Thyroid gland (tissue), 4 donors: ENCODE results near the gene AKAP5.

ENCODE experiments used
- POLR2A ChIP-seq, 2 donors: fragments of 450-650 bp; IDR thresholded peaks; one replicate each; pipeline ENCODE4 v1.6.1; 2017; ENCODE audit warnings: antibody characterized with exemption in 2 of 2, mild to moderate bottlenecking in 2 of 2, moderate library complexity in 1 of 2
- TF ChIP-seq, protein P1 (sequence below), 6 experiments: fragments of 200-600 bp in 3 of 6; fragments of 450-650 bp in 3 of 6; sonication (generic) in 3 of 6; IDR thresholded peaks; one replicate each; pipeline ENCODE4 v1.5.1; 2016 to 2019; ENCODE audit warnings: antibody characterized with exemption in 6 of 6, mild to moderate bottlenecking in 2 of 6, inconsistent platforms in 1 of 6, moderate library complexity in 1 of 6

DNA sequence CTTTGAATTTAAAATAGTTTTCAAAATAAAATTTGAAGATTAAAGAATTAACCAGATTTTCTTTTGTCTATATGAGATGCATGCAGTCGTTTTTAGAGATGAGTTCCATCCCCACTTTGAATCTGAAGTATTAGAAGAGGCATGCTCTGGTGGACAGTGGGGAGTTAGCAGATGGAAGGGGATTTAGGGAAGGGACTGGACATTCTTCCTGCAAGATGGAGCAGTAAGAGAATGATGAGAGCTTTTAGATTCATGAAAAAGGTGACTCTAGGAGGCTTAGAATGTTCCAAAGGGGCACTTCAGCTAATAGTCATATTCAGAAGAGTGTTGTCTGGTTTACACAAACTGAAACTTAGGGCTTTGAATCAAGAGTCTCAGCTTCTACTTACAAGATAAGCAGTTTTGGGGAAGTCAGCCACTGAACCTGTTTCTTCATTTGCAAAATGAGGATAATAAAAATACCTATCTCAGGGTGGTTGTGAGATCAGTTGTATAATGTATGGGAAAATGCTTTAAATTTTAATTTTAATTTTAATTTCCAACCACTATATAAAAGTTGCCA is 43.0 kb downstream of the AKAP5 start:
- TF ChIP-seq, protein P1, sequence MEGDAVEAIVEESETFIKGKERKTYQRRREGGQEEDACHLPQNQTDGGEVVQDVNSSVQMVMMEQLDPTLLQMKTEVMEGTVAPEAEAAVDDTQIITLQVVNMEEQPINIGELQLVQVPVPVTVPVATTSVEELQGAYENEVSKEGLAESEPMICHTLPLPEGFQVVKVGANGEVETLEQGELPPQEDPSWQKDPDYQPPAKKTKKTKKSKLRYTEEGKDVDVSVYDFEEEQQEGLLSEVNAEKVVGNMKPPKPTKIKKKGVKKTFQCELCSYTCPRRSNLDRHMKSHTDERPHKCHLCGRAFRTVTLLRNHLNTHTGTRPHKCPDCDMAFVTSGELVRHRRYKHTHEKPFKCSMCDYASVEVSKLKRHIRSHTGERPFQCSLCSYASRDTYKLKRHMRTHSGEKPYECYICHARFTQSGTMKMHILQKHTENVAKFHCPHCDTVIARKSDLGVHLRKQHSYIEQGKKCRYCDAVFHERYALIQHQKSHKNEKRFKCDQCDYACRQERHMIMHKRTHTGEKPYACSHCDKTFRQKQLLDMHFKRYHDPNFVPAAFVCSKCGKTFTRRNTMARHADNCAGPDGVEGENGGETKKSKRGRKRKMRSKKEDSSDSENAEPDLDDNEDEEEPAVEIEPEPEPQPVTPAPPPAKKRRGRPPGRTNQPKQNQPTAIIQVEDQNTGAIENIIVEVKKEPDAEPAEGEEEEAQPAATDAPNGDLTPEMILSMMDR (IDR thresholded peaks at IDR 0.05) = no peak
- TF ChIP-seq POLR2A (IDR thresholded peaks at IDR 0.05) = no peak
